HFF-Myc (cell line): ENCODE results near the gene BCL2L11.

Experiments
- DNase-seq: peaks from one replicate; pipeline ENCODE4 v3.0.0-alpha.2; 2011; ENCODE audit warnings: low read depth; ENCODE audit errors: extremely low read depth
- H3K4me3 ChIP-seq: replicated peaks from 2 replicates; pipeline ENCODE4 v1.5.1; 2011; ENCODE audit warnings: low read depth, mild to moderate bottlenecking, control low read depth, low read length
- TF ChIP-seq, protein P1 (sequence below): IDR thresholded peaks from 2 replicates; pipeline ENCODE4 v1.5.1; 2012; ENCODE audit warnings: mild to moderate bottlenecking, low read depth, low read length, control low read depth; ENCODE audit errors: missing control alignments

Gene BCL2L11

DNA sequence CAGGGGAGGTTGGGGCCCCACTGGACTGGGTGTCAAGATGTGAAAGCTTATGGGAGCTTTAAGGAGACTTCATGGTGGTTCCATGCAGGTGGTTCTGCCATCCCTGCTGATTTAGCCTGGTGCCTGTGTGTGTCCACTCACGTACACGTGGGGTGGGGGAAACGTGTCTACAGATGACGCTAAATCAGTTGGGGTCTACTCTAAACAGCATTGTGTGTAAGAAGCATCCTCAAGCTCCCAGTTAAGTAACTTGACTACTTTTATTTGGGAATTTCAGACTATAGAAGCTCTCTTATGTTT lies 47.1 kb downstream of the BCL2L11 start:
- no peak for DNase-seq
- H3K4me3 ChIP-seq = no peak overlapping the region
- TF ChIP-seq, protein P1, sequence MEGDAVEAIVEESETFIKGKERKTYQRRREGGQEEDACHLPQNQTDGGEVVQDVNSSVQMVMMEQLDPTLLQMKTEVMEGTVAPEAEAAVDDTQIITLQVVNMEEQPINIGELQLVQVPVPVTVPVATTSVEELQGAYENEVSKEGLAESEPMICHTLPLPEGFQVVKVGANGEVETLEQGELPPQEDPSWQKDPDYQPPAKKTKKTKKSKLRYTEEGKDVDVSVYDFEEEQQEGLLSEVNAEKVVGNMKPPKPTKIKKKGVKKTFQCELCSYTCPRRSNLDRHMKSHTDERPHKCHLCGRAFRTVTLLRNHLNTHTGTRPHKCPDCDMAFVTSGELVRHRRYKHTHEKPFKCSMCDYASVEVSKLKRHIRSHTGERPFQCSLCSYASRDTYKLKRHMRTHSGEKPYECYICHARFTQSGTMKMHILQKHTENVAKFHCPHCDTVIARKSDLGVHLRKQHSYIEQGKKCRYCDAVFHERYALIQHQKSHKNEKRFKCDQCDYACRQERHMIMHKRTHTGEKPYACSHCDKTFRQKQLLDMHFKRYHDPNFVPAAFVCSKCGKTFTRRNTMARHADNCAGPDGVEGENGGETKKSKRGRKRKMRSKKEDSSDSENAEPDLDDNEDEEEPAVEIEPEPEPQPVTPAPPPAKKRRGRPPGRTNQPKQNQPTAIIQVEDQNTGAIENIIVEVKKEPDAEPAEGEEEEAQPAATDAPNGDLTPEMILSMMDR = no peak

GRCh38 chr2:111168528-111169239 lies 48.0 kb downstream of the BCL2L11 start:
- DNase-seq = peak; percentile 35
- no peak overlapping the region for H3K4me3 ChIP-seq
- TF ChIP-seq, protein P1 = no peak

- no peak overlapping the region for H3K4me3 ChIP-seq
- TF ChIP-seq, protein P1 = no peak
- DNase-seq = no peak
Measured at GRCh38 chr2:111169268-111169667, 48.6 kb downstream of the BCL2L11 start.

GRCh38 chr2:111169924-111170323 lies 49.2 kb downstream of the BCL2L11 start:
- H3K4me3 ChIP-seq = no peak overlapping the region
- no peak for DNase-seq
- TF ChIP-seq, protein P1 = no peak

GRCh38 chr2:111171337-111171930 lies 50.7 kb downstream of the BCL2L11 start:
- TF ChIP-seq, protein P1 = no peak
- DNase-seq = no peak
- no peak overlapping the region for H3K4me3 ChIP-seq

GRCh38 chr2:111172666-111173065 lies 52.0 kb downstream of the BCL2L11 start:
- no peak overlapping the region for H3K4me3 ChIP-seq
- TF ChIP-seq, protein P1 = no peak
- no peak for DNase-seq
